ENCODE results near the gene CRB2. TPM values are rescaled to one million over a fixed set of nuclear protein-coding genes. Genes with fewer than 3 reads are reported as not detected.
"Not testable (repeated sequence)": the region's sequence is repeated elsewhere in the genome, so short reads cannot be mapped to it uniquely, and the experiment has no call there.

Gene CRB2
- total and polyA plus RNA-seq, 3 experiments from 2014 or later: 0.05 TPM; not detected in 2

GRCh38 chr9:123333058-123333669 lies 22.8 kb upstream of the CRB2 start:
- H3K4me1 Mint-ChIP-seq; H3K36me3 ChIP-seq (ENCODE audit: insufficient read depth, low read length); H3K27ac Mint-ChIP-seq; H3K27ac ChIP-seq (ENCODE audit: low read depth, low read length); POLR2A ChIA-PET; H3K4me3 Mint-ChIP-seq; H3K36me3 Mint-ChIP-seq; H3K4me3 ChIP-seq (ENCODE audit: low read length); H3K27me3 ChIP-seq (ENCODE audit: insufficient read depth, low read length, poor library complexity, severe bottlenecking); DNase-seq; H3K9me3 Mint-ChIP-seq; CTCF ChIA-PET; H3K27me3 Mint-ChIP-seq; H3K9me3 ChIP-seq (ENCODE audit: low read length); H3K4me1 ChIP-seq (ENCODE audit: insufficient read depth, low read length): not testable (repeated sequence)

- POLR2A ChIA-PET: no interaction called here
- no peak overlapping the region for H3K27ac Mint-ChIP-seq
Measured at GRCh38 chr9:123334639-123335038, 21.4 kb upstream of the CRB2 start.

GRCh38 chr9:123335193-123335985 lies 20.6 kb upstream of the CRB2 start:
- no peaks in the 10 kb centered on the region for H3K36me3 ChIP-seq (ENCODE audit: insufficient read depth, low read length)
- H3K27ac ChIP-seq (ENCODE audit: low read depth, low read length): no peak overlapping the region
- no peak overlapping the region for H3K4me3 ChIP-seq (ENCODE audit: low read length)
- peaks cover 0 to 6% of the 10 kb centered on the region in 2 donors for H3K27me3 Mint-ChIP-seq
- H3K4me3 Mint-ChIP-seq: no peak overlapping the region
- DNase-seq: no peak
- ChIA-PET CTCF (no interaction called here), POLR2A (no interaction called here)
- H3K9me3 Mint-ChIP-seq: no peaks in the 10 kb centered on the region
- H3K27me3 ChIP-seq (ENCODE audit: insufficient read depth, low read length, poor library complexity, severe bottlenecking): no peaks in the 10 kb centered on the region
- H3K4me1 ChIP-seq (ENCODE audit: insufficient read depth, low read length): peaks cover 17% of the 10 kb centered on the region
- peak overlapping the region in 2 of 8 donors; percentile 9 to 43 for H3K27ac Mint-ChIP-seq
- H3K9me3 ChIP-seq (ENCODE audit: low read length): no peaks in the 10 kb centered on the region
- peaks cover 20 to 21% (median 20%) of the 10 kb centered on the region in 3 donors for H3K4me1 Mint-ChIP-seq
- H3K36me3 Mint-ChIP-seq: no peaks in the 10 kb centered on the region

More at GRCh38 chr9:123334639-123335038, 21.4 kb upstream of the CRB2 start:
- H3K27me3 ChIP-seq (ENCODE audit: insufficient read depth, low read length, poor library complexity, severe bottlenecking): no peaks in the 10 kb centered on the region
- no peak overlapping the region for H3K27ac ChIP-seq (ENCODE audit: low read depth, low read length)
- no peak overlapping the region for H3K4me3 ChIP-seq (ENCODE audit: low read length)
- Mint-ChIP-seq H3K27me3 (peaks cover 0 to 6% of the 10 kb centered on the region in 2 donors), H3K4me3 (no peak overlapping the region), H3K36me3 (no peaks in the 10 kb centered on the region), H3K9me3 (no peaks in the 10 kb centered on the region), H3K4me1 (peaks cover 12 to 14% (median 13%) of the 10 kb centered on the region in 3 donors)
- no peaks in the 10 kb centered on the region for H3K36me3 ChIP-seq (ENCODE audit: insufficient read depth, low read length)
- no peak for DNase-seq
- no peaks in the 10 kb centered on the region for H3K9me3 ChIP-seq (ENCODE audit: low read length)
- CTCF ChIA-PET: no interaction called here
- H3K4me1 ChIP-seq (ENCODE audit: insufficient read depth, low read length): peaks cover 10% of the 10 kb centered on the region

GRCh38 chr9:123335986-123336329 lies 20.0 kb upstream of the CRB2 start:
- peaks cover 25 to 27% (median 26%) of the 10 kb centered on the region in 3 donors for H3K4me1 Mint-ChIP-seq
- no peaks in the 10 kb centered on the region for H3K36me3 ChIP-seq (ENCODE audit: insufficient read depth, low read length)
- no peaks in the 10 kb centered on the region for H3K9me3 ChIP-seq (ENCODE audit: low read length)
- H3K27ac ChIP-seq (ENCODE audit: low read depth, low read length): no peak overlapping the region
- H3K36me3 Mint-ChIP-seq: no peaks in the 10 kb centered on the region
- H3K4me3 Mint-ChIP-seq: no peak overlapping the region
- DNase-seq: no peak
- ChIA-PET CTCF (interaction anchor here (1.5 kb wide), 1 partner anchor 10 kb away, joined by 3 read pairs; no protein-coding TSS in a partner anchor), POLR2A (no interaction called here)
- peaks cover 0 to 6% of the 10 kb centered on the region in 2 donors for H3K27me3 Mint-ChIP-seq
- H3K4me1 ChIP-seq (ENCODE audit: insufficient read depth, low read length): peaks cover 23% of the 10 kb centered on the region
- H3K4me3 ChIP-seq (ENCODE audit: low read length): no peak overlapping the region
- H3K27me3 ChIP-seq (ENCODE audit: insufficient read depth, low read length, poor library complexity, severe bottlenecking): no peaks in the 10 kb centered on the region
- no peaks in the 10 kb centered on the region for H3K9me3 Mint-ChIP-seq
- H3K27ac Mint-ChIP-seq: peak overlapping the region in 2 of 8 donors; percentile 1 to 9

GRCh38 chr9:123336449-123336848 lies 19.5 kb upstream of the CRB2 start:
- ChIA-PET POLR2A (no interaction called here), CTCF (interaction anchor here (1.5 kb wide), 1 partner anchor 10 kb away, joined by 3 read pairs; no protein-coding TSS in a partner anchor)
- H3K27me3 Mint-ChIP-seq: peaks cover 0 to 6% of the 10 kb centered on the region in 2 donors
- no peaks in the 10 kb centered on the region for H3K36me3 Mint-ChIP-seq
- H3K4me1 ChIP-seq (ENCODE audit: insufficient read depth, low read length): peaks cover 24% of the 10 kb centered on the region
- no peaks in the 10 kb centered on the region for H3K9me3 ChIP-seq (ENCODE audit: low read length)
- no peak overlapping the region for H3K4me3 ChIP-seq (ENCODE audit: low read length)
- no peaks in the 10 kb centered on the region for H3K9me3 Mint-ChIP-seq
- no peak for DNase-seq
- no peak overlapping the region for H3K27ac ChIP-seq (ENCODE audit: low read depth, low read length)
- peaks cover 28 to 30% (median 30%) of the 10 kb centered on the region in 3 donors for H3K4me1 Mint-ChIP-seq
- no peaks in the 10 kb centered on the region for H3K27me3 ChIP-seq (ENCODE audit: insufficient read depth, low read length, poor library complexity, severe bottlenecking)
- H3K4me3 Mint-ChIP-seq: no peak overlapping the region
- H3K27ac Mint-ChIP-seq: no peak overlapping the region
- H3K36me3 ChIP-seq (ENCODE audit: insufficient read depth, low read length): no peaks in the 10 kb centered on the region

GRCh38 chr9:123336959-123337358 lies 19.0 kb upstream of the CRB2 start:
- H3K27me3 ChIP-seq (ENCODE audit: insufficient read depth, low read length, poor library complexity, severe bottlenecking): no peaks in the 10 kb centered on the region
- Mint-ChIP-seq H3K4me3 (no peak overlapping the region), H3K27me3 (peaks cover 0 to 6% of the 10 kb centered on the region in 2 donors), H3K36me3 (no peaks in the 10 kb centered on the region), H3K4me1 (peaks cover 28 to 30% (median 30%) of the 10 kb centered on the region in 3 donors), H3K27ac (no peak overlapping the region), H3K9me3 (no peaks in the 10 kb centered on the region)
- H3K36me3 ChIP-seq (ENCODE audit: insufficient read depth, low read length): no peaks in the 10 kb centered on the region
- H3K27ac ChIP-seq (ENCODE audit: low read depth, low read length): no peak overlapping the region
- H3K4me1 ChIP-seq (ENCODE audit: insufficient read depth, low read length): peaks cover 24% of the 10 kb centered on the region
- ChIA-PET CTCF (interaction anchor here (1.5 kb wide), 1 partner anchor 11 kb away, joined by 3 read pairs; no protein-coding TSS in a partner anchor), POLR2A (no interaction called here)
- no peak overlapping the region for H3K4me3 ChIP-seq (ENCODE audit: low read length)
- no peaks in the 10 kb centered on the region for H3K9me3 ChIP-seq (ENCODE audit: low read length)
- no peak for DNase-seq

- DNase-seq: no peak
- Histone ChIP-seq H3K4me3 (ENCODE audit: low read length) (no peak overlapping the region), H3K9me3 (ENCODE audit: low read length) (no peaks in the 10 kb centered on the region), H3K27ac (ENCODE audit: low read depth, low read length) (no peak overlapping the region), H3K4me1 (ENCODE audit: insufficient read depth, low read length) (peaks cover 24% of the 10 kb centered on the region), H3K36me3 (ENCODE audit: insufficient read depth, low read length) (no peaks in the 10 kb centered on the region), H3K27me3 (ENCODE audit: insufficient read depth, low read length, poor library complexity, severe bottlenecking) (no peaks in the 10 kb centered on the region)
- Mint-ChIP-seq H3K27me3 (peaks cover 0 to 6% of the 10 kb centered on the region in 2 donors), H3K27ac (no peak overlapping the region), H3K4me3 (peak overlapping the region in 1 of 7 donors; percentile 32), H3K9me3 (no peaks in the 10 kb centered on the region), H3K36me3 (no peaks in the 10 kb centered on the region), H3K4me1 (peaks cover 28 to 30% (median 30%) of the 10 kb centered on the region in 3 donors)
- CTCF ChIA-PET: interaction anchor here (2.2 kb wide), 1 partner anchor 11 kb away, joined by 14 read pairs; no protein-coding TSS in a partner anchor
- POLR2A ChIA-PET: no interaction called here
Measured at GRCh38 chr9:123337971-123338370, 18.0 kb upstream of the CRB2 start.
